Measurements from ENCODE around the gene ELL.

Gene ELL

DNA sequence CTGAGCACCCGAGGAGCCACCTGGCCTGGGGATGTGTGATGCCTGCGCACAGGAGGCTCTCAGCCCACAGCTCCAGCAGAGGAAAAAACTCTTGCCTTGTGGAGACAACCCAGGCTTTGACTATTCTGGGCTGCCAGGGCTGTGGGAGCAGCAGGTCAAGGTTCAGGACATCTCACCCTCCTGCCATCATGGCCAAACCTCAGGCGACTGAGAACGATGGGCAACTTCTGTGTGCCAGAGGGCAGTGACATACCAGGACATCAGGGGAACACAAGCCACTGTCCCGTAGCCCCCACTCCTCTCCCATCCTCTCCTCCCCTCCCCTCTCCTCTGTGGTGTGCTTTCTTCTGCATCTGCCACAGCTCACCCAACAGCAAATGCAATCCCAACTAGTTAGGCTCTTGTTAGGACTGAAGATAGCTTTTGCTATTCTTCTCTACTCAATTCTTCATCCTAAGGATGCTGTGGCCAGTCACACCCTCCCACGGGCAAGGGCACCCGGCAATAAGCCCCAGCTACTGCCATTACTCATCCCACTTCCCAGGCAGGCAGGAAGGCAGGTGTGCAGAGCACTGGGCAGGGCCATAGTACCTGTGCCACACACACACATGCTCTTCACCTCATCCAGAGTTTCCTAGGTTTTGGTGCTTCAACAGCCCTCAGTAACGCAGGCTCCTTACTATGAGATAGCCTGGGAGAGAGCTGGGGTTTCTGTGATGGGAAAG is 16.8 kb downstream of the ELL start:
- no peak for DNase-seq (ENCODE audit: low read depth)

GRCh38 chr19:18503971-18504885 is 17.6 kb downstream of the ELL start:
- DNase-seq (ENCODE audit: low read depth): no peak

DNA sequence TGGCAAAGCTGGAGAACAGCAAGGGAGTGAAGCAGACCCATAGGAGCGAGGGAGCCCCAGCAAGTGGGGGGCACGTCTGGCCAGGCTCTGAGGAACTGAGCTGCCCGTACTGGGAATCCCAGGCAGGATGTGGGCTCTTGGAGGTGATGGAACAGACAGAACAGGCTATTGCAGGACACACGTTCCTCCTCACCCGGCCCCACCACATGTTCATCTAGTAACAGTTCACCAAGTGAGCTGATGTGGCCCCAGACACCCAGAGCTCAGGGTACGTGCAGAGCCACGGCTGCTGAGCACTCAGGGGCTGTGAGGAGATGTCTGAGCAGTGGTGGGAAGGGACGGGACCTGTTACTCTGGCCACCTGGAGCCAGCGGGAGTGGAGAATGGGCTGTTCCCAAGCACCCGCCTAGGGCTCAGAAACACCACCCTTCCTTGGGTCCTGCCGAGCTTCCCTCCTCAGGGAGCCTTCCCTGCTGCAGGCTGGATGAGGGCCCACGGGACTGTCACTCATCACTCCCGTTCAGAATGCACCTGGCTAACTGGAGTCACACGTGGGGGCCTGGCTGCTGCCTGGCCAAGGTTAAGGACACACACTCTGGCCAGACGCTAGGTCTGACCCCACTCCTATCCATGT is 18.4 kb downstream of the ELL start:
- DNase-seq (ENCODE audit: low read depth): no peak

DNA sequence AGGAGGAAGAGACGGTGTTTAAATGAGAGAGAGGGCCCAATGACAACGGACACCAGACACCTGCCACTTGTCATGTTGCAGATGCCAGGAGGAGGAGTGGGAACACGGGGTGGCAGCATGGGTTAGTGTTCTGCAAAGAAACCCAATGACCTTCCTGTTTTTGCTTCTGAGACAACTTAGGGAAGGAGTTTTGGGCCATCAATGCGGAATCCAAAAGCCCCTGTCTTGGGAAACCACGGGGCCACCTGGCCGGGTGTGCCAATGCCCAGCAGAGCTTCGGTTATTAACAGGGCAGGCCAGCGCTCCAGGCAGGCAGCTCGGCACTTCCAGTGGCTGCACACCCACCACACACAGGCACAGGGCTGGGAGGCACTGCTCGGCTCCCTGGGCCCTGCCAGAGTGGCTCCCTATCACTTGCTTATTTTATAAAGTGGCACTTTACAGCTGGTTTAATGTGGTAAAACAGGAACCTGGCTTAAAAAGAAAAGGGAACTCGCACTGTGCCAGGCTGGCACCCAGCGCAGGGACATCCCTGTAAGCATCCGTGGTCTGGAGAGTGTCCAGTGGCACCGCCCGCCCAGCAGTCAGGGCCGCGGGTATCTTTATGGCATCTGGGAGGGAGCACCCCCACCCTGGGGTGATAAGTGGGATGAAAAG is 19.1 kb downstream of the ELL start:
- DNase-seq (ENCODE audit: low read depth): no peak

DNA sequence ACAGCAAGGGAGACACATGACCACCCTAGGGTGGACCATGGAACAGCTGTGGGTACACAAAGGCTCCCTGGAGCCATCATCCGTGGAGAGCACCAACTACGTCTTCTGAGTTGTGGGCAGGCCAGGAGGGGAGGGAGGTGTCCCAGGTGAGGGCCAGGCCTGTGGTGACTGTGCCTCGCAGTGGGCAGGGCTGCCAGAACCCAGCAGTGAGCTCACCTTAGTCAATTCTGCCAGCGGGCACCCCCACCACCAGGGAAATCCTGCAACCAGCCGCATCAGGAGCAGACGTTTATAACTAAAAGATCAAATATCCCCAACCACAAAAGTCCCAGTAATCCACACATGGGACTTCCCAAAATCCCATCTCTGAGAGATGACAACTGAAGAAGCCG is 19.6 kb downstream of the ELL start:
- DNase-seq (ENCODE audit: low read depth): no peak

- no peak for DNase-seq (ENCODE audit: low read depth)
These were observed 20.0 kb downstream of the ELL start for GRCh38 chr19:18501832-18502231.

- DNase-seq (ENCODE audit: low read depth): no peak
These were observed 20.5 kb downstream of the ELL start for GRCh38 chr19:18501351-18501750.

GRCh38 chr19:18500799-18501198 is 21.1 kb downstream of the ELL start:
- no peak for DNase-seq (ENCODE audit: low read depth)

DNA sequence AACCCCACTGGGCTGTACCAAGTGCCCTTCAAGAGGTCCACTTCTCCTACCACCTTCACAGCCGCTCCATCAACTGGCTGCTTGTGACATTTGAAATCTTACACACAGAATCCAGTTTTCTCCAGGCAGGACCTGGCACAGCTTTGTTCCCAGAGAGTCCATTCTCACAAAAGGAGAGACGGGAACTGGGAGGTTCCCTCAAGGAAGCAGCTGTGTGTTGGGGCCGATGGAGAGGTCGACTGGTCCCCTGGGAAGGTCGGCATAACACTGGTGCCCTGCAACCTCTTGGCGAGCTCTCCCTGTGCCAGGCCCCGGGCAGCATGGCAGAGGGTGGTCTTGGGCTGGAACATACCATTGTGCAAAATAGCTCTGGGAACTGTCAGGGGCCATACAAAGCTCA is 21.5 kb downstream of the ELL start:
- DNase-seq (ENCODE audit: low read depth): no peak

- DNase-seq (ENCODE audit: low read depth): no peak
These were observed 22.7 kb downstream of the ELL start for GRCh38 chr19:18499055-18499775.

DNA sequence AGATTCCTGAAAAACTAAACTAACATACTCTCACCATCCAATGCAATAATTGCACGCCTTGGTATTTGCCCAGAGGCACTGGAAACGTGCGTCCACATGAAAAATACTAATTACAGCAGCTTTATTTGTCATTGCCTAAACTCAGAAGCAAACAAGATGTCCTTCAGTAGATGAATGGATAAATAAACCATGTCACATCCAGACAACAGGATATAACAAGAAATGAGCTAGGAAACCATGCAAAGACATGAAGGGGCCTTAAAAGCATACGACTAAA is 25.0 kb downstream of the ELL start:
- DNase-seq (ENCODE audit: low read depth): no peak

- peak; percentile 54 for DNase-seq (ENCODE audit: low read depth)
These were observed 25.5 kb downstream of the ELL start for GRCh38 chr19:18496167-18496979.

- DNase-seq (ENCODE audit: low read depth): no peak
These were observed 26.5 kb downstream of the ELL start for GRCh38 chr19:18495204-18495911.

GRCh38 chr19:18494267-18494607 is 27.6 kb downstream of the ELL start:
- DNase-seq (ENCODE audit: low read depth): no peak

DNA sequence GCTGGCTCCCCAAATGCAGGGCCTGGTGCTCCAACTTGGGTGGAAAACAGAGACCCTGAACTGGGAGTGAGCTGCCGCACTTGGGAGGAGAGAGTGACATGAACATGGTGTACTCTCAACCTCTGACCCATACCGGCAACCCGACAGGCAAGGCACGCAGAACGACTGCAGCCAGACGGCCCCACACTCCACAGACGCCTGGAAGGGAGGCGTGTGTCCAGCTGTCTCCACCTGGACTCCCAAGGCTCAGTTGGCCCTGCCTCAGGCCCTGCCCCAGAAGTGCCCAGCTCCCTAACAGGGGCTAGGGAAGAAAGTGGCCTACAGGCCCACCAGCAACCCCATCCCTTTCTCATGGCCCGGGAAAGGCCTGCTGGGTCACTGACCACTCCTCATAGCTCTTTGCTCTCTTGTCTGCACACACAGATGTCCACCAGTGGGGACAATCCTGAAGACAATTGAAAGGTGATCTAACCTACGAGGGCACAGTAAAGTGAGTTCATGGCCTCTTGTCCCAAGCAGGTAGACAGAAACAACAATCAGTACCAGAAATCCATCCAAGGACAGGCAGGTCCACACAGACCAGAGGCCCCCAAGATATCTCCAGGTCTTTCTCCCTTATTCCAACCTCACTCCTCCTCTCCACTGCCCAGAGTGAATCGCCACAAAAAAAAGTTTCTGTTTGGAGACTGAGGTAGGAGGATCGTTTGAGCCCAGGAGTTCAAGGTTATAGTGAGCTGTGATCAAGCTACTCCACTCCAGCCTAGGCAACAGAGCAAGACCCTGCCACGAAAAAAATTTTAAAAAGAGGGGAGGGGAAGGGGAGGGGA is 28.2 kb downstream of the ELL start:
- DNase-seq (ENCODE audit: low read depth): no peak

- DNase-seq (ENCODE audit: low read depth): no peak
These were observed 29.6 kb downstream of the ELL start for GRCh38 chr19:18491995-18492953.

- DNase-seq (ENCODE audit: low read depth): no peak
These were observed 31.1 kb downstream of the ELL start for GRCh38 chr19:18490728-18491127.

DNA sequence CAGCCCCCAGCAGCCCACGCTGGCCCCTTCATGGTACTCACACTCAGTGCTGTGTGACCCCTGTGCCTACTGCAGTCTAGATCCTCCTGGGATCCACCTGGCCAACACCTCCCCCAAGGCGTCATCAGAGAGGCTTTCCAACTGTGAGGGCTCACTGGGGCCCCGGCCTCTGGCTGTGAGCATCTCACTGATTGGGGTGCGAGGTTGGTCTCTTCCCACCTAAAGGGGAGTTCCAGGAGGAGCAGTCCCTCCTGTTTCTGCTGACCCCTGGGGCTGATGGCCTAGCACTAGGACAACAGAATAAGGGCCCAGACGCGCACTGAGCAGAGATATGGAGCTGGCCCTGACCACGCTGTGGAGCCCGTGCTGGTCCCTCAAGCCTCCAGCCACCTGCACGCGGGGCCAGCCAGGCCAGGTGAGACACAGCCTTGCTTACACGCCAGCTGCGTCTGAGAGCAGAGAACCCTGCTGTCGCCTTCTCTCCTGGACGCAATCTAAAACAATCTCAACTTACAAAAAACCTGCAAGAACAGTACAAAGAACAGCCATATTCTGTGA is 32.2 kb downstream of the ELL start:
- DNase-seq (ENCODE audit: low read depth): no peak

Measured in GM04504 (cell line).